ENCODE data around the gene TEAD3.
A peak's percentile ranks its signal among the peaks of the same experiment; 100 is the strongest.

Gene TEAD3

DNA sequence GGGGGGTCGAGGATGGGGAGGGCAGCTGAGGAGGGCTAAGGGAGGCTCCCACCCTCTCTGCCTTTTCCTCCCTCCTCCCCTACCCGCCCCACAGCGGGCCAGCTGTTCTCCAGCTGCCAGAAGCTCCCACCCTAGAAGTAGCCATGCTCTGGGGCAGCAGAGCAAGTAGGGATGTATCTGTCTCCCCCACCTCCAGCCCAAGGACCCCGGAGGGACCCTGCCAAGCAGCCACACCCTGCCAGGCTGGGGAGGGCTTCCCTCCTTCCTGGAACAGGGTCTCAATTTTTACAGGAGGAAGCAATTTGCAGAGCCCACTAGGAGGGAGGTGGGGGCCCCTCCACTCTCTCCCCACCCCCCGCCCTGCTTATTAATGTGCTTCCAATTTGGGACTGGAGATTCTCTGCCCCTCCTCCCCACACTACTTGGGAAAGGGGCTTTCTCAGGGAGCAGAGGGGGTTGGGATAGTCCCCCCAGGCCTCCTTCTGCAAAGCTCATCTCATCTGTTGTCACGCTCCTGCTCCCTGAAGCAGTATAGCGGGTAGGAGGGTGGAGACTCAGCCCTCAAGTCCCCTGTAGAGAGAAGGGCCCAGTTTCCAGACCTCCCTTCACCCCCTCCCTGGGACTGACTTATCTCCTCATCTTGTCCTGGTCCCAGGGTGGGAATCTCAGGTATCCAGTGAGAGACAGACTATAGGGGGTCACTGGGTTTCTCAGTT lies 4.5 kb downstream of the TEAD3 start:
- H3K36me3 ChIP-seq (replicated peaks): no peaks in the 10 kb centered on the region
- in situ Hi-C loops (cut with MboI; ENCODE audit: low sequenced_read_pairs): no loop called here
- H3K27me3 ChIP-seq (ENCODE audit: low read depth): no peaks in the 10 kb centered on the region
- H3K4me1 ChIP-seq: no peaks in the 10 kb centered on the region; the same call in 1 of the 2 replicates
- no peak for DNase-seq (ENCODE audit: low spot score in 2 of 2)
- no peaks in the 10 kb centered on the region for H3K9me3 ChIP-seq
- no peak overlapping the region for H3K4me3 ChIP-seq

DNA sequence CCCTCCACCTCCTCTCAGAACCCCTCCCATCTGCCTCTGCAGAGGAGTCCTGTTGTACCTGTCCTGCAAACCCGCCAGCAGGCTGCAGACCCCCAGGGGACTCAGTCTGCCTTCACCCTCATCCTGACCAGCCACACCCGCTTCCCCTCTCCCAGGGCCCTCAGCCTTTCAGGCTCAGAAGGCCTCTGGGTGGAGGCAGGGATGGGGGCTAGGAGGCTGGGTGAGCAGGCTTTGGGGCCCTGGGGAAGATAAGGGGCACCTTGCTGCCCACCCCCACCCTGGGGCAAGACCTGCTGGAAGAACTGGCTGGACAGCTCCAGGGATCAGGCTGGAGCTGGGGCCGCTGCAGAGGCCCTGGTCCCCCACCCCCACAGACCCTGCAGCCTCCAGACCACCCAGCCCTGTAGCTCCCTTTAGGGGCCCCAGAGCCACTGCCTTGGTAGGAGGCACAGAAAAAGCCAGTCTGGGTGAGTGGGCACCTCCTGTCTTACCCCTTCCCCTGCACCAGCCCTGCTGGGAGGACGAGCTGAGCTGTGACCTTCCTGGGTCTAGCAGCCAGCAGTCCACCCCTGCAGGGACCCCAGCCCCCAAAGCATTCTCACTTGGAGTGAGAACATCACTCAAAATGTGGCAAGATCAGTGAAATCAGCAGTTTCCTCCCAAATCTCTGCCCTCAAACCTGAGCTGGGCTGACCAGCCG lies 5.2 kb downstream of the TEAD3 start:
- no peak for DNase-seq (ENCODE audit: low spot score in 2 of 2)
- in situ Hi-C loops (cut with MboI; ENCODE audit: low sequenced_read_pairs): no loop called here
- Histone ChIP-seq H3K4me3 (no peak overlapping the region), H3K27me3 (ENCODE audit: low read depth) (no peaks in the 10 kb centered on the region), H3K9me3 (no peaks in the 10 kb centered on the region), H3K4me1 (no peaks in the 10 kb centered on the region; the same call in 1 of the 2 replicates), H3K36me3 (replicated peaks) (no peaks in the 10 kb centered on the region)

DNA sequence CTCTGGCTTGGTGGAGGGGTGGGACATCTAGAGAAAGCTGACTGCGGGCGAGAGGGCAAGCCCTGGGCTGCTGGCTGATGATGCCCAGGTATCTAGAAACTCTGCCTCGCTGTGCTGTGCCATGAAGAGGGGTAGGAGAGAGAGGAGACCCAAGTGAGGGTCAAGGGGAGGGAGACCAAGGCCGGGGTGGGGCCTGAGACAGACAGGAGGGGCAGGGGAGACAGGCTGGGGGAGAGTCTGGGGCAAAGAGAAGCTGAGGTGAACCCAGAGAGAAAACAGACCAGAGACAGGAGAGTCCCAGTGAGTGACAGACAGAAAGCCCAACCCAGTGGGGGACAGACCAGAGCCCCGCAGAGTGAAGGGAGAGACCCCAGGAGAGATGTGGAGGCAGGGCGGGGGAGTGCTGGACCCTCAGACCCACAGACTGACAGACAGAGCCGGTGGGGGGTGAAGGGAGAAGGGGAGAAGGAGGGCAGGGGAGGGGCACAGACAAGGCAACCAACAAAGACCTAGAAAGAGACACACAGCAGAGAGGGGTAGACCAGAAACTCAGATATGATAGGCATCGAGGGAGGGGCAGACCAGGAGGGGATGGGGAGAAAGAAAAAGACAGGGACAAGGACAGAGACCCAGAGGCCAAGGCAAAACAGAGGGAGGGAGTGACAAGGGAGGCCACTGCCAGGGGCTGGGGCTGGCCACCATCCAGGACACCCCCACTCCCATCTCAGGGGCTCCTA lies 5.9 kb downstream of the TEAD3 start:
- no peaks in the 10 kb centered on the region for H3K9me3 ChIP-seq
- H3K4me3 ChIP-seq: no peak overlapping the region
- no peaks in the 10 kb centered on the region for H3K27me3 ChIP-seq (ENCODE audit: low read depth)
- no peak for DNase-seq (ENCODE audit: low spot score in 2 of 2)
- H3K36me3 ChIP-seq (replicated peaks): no peaks in the 10 kb centered on the region
- H3K4me1 ChIP-seq: peaks cover 2% of the 10 kb centered on the region
- in situ Hi-C loops (cut with MboI; ENCODE audit: low sequenced_read_pairs): no loop called here

DNA sequence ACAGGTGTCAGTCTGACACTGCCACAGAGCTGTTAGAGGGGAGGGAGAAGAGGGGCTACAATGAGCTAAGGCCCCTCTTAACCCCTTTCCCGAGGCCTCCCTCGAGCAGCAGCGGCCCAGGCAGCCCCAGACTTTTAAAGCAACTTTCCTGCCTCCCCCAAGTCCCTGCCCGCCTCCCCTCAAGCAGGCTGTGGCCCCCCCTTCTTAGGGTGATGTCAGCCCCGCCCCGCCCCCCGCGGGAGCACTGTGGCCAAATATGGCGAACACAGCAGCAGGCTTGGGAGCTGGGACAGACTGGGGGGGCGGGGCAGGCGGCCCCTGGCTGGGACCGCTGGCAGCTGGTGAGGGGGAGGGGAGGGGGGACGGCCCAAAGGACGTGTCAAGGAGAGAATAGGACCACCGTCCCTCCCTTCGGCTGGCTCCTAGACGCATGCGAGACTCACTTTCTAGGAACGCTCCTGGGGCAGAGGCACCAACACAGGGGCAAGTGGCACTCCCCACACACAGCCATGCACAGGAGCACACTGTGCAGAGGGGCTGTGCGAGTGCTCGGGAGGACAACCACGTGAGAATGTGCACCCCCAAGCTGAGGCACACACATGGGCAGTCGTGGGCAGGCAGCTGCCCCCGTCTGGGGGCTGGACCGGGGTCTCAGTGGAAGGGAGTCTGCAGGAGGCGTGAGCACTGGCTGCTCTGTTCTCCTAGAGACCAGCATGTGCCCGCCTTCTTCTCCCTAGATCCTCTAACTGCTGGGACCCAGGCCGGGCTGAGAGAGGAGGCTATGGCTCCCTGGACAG lies 6.7 kb downstream of the TEAD3 start:
- H3K4me1 ChIP-seq: peaks cover 10% of the 10 kb centered on the region
- H3K9me3 ChIP-seq: no peaks in the 10 kb centered on the region
- no peaks in the 10 kb centered on the region for H3K36me3 ChIP-seq (replicated peaks)
- H3K27me3 ChIP-seq (ENCODE audit: low read depth): no peaks in the 10 kb centered on the region
- in situ Hi-C loops (cut with MboI; ENCODE audit: low sequenced_read_pairs): no loop called here
- DNase-seq (ENCODE audit: low spot score in 2 of 2): peak in 1 of 2 experiments; percentile 61
- no peak overlapping the region for H3K4me3 ChIP-seq

DNA sequence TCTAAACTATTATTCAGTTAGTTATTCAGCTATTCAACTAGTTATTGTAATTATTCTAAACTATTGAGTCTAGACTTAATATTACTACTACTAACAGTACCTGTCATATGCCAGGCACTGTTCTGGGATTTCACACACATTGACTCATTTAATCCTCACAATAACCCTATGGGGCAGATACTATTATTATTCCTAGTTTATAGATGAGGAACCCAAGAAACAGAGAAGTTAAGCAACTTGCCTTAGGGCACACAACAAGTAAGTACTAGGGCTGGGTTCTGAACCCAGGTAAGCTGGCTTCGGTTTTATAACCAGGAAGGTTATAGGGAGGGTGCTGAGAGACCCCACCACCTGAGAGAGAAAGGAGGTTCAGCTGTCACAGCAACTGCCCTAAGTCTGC lies 7.8 kb downstream of the TEAD3 start:
- no peak for DNase-seq (ENCODE audit: low spot score in 2 of 2)
- in situ Hi-C loops (cut with MboI; ENCODE audit: low sequenced_read_pairs): no loop called here
- H3K36me3 ChIP-seq (replicated peaks): no peaks in the 10 kb centered on the region
- no peaks in the 10 kb centered on the region for H3K9me3 ChIP-seq
- H3K27me3 ChIP-seq (ENCODE audit: low read depth): no peaks in the 10 kb centered on the region
- no peak overlapping the region for H3K4me3 ChIP-seq
- peaks cover 12% of the 10 kb centered on the region for H3K4me1 ChIP-seq

DNA sequence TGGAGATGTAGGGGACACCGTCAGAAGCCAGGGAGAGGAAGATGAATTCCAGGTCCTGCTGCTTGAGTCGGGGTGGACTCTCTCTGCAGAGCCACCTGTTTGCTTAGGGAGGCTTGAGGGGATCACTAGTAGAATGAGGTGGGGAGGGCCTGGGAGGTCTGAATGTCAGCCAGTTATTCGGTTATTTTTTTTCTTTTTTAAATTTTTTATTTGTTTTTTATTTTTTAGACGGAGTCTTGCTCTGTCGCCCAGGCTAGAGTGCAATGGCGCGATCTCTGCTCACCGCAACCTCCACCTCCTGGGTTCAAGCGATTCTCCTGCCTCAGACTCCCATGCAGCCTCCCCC lies 8.4 kb downstream of the TEAD3 start:
- in situ Hi-C loops (cut with MboI; ENCODE audit: low sequenced_read_pairs): no loop called here
- Histone ChIP-seq H3K4me1 (peaks cover 12% of the 10 kb centered on the region), H3K9me3 (no peaks in the 10 kb centered on the region), H3K27me3 (ENCODE audit: low read depth) (no peaks in the 10 kb centered on the region), H3K36me3 (replicated peaks) (no peaks in the 10 kb centered on the region), H3K4me3 (no peak overlapping the region)
- no peak for DNase-seq (ENCODE audit: low spot score in 2 of 2)

DNA sequence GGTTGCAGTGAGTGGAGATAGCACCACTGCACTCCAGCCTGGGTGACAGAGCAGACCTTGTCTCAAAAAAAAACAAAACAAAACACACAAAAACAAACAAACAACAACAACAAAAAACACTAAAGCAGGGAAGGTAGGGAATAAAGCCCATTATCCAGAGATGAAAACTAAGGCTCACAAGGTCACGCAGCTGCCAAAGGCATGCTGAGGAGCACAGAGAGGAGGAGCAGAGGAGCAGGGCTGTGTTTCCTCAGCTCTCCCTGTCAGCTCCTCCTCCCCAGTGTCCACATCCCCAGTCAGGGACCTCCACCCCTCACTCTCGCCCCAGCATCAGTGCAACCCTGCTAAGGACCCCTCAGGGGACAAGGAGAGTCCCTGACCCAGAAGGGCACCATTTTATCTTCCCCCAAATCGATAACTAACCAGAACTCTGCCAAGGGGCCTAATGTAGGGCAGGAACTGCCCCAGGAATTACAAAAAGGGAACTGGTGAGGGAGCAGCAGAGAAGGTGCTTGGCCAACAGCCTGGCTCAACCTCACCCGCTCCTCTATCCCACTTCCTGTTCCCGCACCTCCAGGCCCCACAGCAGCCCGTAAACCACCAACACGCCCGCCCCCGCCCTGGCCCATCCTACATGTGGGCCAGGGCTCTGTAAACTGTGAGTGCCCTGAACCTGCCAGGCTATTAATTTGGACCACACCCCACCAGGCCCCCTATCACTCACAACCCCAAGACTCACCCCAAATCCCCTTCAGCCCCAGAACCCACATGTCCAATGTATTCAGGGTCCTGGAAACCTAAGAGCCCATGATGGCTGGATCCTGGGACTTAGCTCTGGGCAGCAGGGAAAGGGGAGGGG lies 9.0 kb downstream of the TEAD3 start:
- H3K4me1 ChIP-seq: peaks cover 12% of the 10 kb centered on the region
- no peaks in the 10 kb centered on the region for H3K27me3 ChIP-seq (ENCODE audit: low read depth)
- H3K4me3 ChIP-seq: no peak overlapping the region
- in situ Hi-C loops (cut with MboI; ENCODE audit: low sequenced_read_pairs): no loop called here
- DNase-seq (ENCODE audit: low spot score in 2 of 2): no peak
- H3K36me3 ChIP-seq (replicated peaks): no peaks in the 10 kb centered on the region
- no peaks in the 10 kb centered on the region for H3K9me3 ChIP-seq

DNA sequence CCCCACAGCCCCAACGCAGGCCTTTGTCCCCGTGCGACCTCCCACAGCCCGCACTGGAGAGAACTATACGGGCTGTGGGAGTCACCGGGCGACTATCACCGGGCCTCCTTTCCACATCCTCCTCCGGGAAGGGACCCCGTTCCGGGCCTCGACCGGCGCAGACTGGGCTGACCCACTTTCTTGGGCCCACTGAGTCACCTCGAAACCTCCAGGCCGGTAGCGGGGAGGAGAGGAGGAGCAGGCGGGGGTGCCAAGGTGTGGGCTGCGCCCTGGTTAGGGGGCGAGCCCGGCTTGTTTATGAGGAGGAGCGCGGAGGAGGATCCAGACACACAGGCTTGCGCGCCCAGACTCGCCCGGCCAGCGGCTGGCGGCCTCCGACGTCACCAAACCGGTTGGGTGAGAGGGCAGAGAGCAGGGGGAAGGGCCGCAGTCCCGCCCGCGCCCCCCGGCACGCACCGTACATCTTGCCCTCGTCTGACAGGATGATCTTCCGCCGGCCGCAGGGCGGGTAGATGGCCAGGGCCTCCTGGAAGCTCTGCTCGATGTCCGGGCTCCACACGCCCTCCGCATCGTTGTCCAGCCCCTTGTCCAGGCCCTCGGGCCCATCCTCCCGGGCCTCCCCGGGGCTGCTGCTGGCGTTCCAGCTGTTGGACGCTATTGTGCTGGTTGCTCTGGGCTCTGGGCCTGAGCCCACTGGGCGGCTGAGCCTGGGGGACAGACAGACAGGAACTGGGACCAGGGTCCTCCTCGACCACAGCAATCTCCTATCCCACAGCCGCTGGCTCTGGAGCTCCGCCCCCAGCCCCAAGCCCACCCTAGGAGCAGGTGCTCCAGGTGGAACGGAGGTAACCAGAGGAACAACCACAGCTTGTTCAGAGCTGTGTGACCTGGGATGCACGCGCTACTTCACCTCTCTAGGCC lies 10.6 kb downstream of the TEAD3 start:
- H3K36me3 ChIP-seq (replicated peaks): no peaks in the 10 kb centered on the region
- H3K4me3 ChIP-seq: no peak overlapping the region
- DNase-seq (ENCODE audit: low spot score in 2 of 2): no peak
- in situ Hi-C loops (cut with MboI; ENCODE audit: low sequenced_read_pairs): no loop called here
- peaks cover 12% of the 10 kb centered on the region for H3K4me1 ChIP-seq
- no peaks in the 10 kb centered on the region for H3K9me3 ChIP-seq
- no peaks in the 10 kb centered on the region for H3K27me3 ChIP-seq (ENCODE audit: low read depth)

DNA sequence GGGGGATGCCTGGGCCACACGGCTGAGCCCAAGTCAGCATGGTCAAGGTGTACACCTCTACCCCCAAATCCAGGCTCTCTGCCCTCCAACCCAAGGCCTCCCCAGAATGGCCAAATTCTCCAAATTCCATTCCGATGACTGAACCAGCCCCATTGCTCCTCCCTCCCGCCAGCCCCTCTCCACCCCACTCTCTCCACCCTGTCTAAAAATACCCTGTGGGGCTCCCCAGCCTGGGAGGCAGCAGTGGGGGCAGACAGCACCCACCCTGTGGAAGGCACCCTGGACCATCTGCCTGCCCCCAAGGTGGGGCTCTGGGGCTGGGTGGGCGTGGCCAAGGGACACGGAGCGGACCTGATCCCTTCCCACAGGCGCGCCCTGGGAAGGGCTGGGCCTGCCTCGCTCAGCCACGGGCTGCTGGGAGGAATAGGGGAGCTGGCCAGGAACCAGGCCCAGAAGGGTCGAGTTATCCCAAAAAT lies 11.4 kb downstream of the TEAD3 start:
- Histone ChIP-seq H3K4me3 (no peak overlapping the region), H3K36me3 (replicated peaks) (no peaks in the 10 kb centered on the region), H3K4me1 (peaks cover 12% of the 10 kb centered on the region), H3K27me3 (ENCODE audit: low read depth) (no peaks in the 10 kb centered on the region), H3K9me3 (no peaks in the 10 kb centered on the region)
- in situ Hi-C loops (cut with MboI; ENCODE audit: low sequenced_read_pairs): no loop called here
- DNase-seq (ENCODE audit: low spot score in 2 of 2): peak in 1 of 2 experiments; percentile 60

DNA sequence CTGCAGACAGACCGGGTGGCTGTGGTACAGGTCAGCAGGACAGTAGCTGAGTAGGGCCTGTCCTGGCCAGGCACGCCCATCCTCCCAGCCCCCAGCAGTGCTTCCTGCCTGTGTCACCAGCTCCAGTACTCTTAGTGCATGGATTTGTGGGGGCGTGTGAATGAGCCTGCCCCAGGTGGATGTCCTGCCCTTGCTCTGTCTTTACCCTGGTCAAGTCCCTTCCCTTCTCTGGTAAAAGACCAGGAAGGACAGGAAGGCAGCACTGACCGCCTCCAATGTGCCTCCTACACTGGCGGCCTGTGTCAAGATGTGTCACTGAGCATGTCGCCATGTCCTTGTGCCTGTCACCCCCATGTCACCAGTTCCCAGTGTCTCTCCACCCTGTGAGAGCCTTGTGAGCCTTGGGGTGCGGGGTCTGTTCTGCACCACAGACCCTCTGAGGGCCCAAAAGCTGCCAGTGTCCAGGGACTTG lies 11.9 kb downstream of the TEAD3 start:
- in situ Hi-C loops (cut with MboI; ENCODE audit: low sequenced_read_pairs): no loop called here
- Histone ChIP-seq H3K4me3 (no peak overlapping the region), H3K4me1 (peaks cover 12% of the 10 kb centered on the region), H3K27me3 (ENCODE audit: low read depth) (no peaks in the 10 kb centered on the region), H3K36me3 (replicated peaks) (no peaks in the 10 kb centered on the region), H3K9me3 (no peaks in the 10 kb centered on the region)
- DNase-seq (ENCODE audit: low spot score in 2 of 2): no peak

DNA sequence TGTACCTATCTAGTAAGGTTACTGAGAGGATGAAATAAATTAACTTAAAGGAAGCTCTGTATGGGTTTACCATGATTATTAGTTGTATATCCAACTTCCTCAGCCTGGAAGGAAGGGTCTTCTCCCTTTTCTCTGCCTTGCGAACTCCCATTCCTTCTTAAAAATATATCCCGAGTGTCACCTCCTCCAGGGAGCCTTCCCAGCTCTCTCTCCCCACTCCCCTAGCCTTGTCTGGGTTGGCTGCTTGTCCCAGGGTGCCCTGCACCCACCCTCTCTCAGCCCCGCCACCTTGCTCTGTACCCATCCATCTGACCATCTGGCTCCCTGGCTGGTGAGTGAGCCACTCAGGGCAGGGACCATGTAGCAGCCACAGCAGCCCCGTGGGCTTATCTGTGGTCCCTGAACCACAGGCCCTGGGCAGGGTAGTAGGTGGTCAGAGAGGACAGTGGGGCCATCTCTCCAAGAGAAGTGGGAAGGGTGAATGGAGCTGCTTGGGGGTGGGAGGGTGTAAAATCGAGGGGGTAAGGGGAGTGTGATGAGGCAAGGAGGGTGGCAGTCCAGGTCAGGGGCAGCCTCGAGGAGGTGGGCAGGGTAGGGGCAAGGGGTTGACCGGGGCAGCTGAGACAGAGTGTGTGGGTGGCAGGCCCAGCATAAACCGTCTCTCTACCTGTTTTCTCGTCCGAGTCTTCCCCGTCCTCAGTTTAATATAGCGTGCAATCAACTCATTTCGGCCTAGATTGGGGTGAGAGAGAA lies 12.8 kb downstream of the TEAD3 start:
- H3K4me1 ChIP-seq: peaks cover 12% of the 10 kb centered on the region
- no peaks in the 10 kb centered on the region for H3K36me3 ChIP-seq (replicated peaks)
- in situ Hi-C loops (cut with MboI; ENCODE audit: low sequenced_read_pairs): no loop called here
- H3K9me3 ChIP-seq: no peaks in the 10 kb centered on the region
- H3K4me3 ChIP-seq: no peak overlapping the region
- no peaks in the 10 kb centered on the region for H3K27me3 ChIP-seq (ENCODE audit: low read depth)
- DNase-seq (ENCODE audit: low spot score in 2 of 2): no peak
